NCI-H2171 (cell line): ENCODE measurements around the gene NEURL1.
A peak's percentile ranks its signal among the peaks of the same experiment; 100 is the strongest.

Experiments
- DNase-seq: peaks from one replicate; lab custom pipeline; 2025; lab: John Stamatoyannopoulos, UW

NEURL1 gene

DNA sequence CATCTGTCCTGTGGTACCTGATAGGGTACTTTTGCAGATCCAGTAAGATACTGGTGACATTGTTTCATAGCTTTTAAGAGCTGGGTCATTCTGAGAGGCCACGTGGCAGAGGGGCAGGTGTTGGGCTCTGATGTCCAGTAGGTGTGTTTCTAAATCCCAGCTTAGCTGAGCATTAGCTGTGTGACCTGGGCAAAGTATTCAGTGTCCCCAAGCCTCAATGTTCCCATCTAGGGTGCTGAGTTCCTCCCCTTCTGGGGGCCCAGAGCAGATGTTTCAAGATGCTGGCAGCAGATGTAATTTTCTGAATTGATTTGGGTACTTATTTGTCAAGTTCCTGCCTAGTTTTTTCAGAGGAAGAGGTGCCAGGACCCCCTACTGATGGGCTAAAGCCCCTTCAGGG, 52.9 kb downstream of the NEURL1 start:
- no peak for DNase-seq

DNA sequence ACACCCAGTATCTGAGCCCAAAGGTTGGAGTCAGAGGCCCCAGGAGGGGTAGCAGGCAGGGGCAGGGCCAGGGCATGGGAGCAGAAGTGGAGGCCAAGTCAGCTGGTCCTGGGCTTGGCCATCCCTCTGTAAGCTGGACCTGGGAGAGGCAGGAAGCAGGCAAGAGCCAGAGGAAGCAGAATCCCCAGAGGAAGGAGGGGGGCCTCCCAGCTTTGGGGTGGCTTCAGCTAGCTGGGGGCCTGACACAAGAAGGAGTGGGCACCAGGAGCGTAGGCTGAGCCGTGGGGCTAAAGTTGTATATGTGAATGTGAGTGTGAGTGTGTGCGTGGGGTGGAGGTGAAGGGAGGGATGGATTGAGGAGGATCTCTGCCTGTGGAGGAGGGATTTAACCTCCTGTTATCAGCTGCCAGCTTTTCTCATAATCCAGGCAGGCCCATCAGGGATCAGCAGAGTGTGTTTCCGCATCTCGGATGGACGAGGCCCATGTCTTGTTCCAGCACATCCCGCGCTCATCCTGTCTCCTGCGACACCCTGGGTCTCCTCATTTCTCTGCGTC, 54.0 kb downstream of the NEURL1 start:
- DNase-seq = no peak

- DNase-seq = no peak
Observed at GRCh38 chr10:103548006-103548405, 54.5 kb downstream of the NEURL1 start.

DNA sequence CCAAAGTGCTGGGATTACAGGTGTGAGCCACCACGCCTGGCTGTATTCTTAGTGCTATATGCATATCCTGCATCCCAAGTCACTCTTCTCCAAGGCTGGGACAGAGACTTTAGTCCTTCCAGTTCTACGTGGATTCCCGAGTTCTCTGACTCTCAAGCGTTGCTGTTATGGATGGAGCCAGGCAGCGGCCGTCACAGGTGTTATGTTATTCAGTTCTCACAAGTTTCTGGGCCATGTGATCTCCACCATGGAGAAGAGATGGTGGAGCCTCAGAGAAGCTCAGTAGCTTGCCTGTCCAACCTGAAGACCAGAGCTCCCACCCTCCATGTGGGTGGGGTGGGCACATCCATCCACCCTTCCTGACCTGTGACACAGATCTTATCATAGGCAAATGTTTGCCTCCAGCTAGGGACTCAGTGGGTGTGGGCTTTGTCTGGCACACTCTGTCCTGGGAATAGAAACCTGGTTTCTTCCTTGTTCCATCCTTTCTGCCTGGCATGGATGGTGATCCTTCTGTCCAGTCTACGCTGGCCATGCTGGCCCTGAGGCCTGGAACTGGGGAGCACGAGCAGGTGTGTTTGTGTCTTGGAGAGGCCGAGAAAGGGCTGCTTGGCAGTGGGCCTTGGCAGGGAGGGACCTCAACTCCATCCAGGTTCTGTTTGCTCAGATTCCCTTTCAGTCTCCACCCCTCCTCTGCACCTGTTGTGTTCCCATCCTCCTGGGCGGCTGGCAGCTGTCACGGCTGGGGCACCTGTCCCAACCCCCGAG, 55.3 kb downstream of the NEURL1 start:
- DNase-seq = peak; percentile 74

GRCh38 chr10:103549349-103549685, 55.8 kb downstream of the NEURL1 start:
- no peak for DNase-seq

DNA sequence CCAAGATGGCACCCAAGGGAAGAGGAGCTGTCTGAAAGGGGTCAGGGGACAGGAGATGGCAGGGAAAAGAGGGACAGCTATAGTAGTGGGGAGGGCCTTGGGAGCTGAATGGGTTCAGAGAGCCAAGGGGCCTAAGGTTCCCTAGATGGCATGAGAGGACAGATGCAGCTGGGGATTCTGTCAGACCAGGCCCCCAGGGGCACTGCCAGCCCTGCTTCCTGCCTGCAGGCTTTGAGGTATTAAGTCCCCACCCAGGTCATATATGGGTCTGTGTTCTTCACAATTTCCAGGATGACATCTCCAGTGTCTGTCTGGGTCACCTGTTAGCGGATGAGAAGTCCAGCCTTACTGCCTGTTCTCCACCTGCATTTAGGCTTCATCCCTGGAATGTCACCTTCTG, 56.7 kb downstream of the NEURL1 start:
- DNase-seq = no peak

- no peak for DNase-seq
Observed at GRCh38 chr10:103551619-103552602, 58.4 kb downstream of the NEURL1 start.

GRCh38 chr10:103552856-103553742, 59.6 kb downstream of the NEURL1 start:
- no peak for DNase-seq

- no peak for DNase-seq
Observed at GRCh38 chr10:103553743-103554487, 60.4 kb downstream of the NEURL1 start.

DNA sequence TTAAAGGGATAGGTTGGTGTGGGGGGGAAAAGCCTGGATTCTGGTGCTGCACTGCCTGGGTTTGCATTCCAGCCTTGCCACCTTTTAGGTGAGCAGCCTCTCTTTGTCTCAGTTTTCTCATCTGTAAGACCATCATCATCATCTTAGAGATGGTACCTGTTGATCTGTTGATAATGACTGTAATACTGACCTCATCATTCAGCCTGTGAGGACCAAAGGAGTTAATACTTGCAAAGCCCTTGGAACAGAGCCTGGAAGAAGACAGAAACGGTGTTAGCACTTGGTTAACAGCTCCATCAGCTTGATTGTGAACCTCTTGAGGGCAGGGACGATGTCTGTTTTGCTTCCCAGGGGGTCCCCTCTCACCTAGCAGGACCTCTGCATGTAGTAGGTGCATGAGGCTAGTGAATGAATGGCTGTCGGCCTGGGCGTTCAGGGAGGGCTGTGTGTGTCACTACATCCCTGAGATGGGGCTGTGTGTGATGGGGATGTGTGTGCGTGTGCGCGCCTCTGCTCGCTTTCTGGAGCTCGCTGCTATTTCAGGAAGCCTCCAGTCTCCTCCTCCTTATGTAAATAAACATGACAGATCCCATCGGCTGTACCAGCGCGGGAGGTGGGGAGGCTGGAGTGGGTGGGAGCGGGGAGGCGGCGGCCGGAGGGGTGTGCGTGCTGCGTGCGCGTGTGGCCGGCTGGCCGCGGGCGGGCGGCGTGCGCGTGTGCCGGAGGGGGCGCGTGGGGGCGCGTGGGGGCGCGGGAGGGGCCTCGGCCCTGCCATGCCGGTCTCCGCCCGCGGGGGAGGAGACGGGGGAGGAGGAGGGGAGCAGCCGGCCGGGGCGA, 61.2 kb downstream of the NEURL1 start:
- DNase-seq = peak; percentile 55

- no peak for DNase-seq
Observed at GRCh38 chr10:103555325-103555649, 61.8 kb downstream of the NEURL1 start.

DNA sequence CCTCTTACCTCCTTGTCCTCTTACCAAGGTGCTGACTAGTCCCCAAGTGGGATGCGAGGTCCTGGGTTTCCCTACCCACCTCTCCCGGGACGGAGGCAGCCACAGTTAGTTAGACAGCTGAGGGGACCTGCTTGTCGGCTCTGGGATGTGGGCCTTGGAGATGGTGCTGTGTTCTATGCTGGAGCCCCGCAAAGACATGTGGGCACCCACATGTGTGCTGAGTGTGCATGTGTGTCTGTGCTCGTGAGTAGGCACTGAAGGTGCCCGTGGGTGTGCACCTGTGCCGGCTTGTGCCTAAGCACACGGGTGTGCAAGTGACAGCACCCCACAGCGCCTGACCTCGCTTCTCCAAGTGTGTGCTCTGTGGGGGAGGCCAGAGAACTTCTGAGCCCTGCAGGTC, 62.2 kb downstream of the NEURL1 start:
- DNase-seq = no peak

- no peak for DNase-seq
Observed at GRCh38 chr10:103556383-103557007, 63.0 kb downstream of the NEURL1 start.

GRCh38 chr10:103557455-103557854, 64.0 kb downstream of the NEURL1 start:
- no peak for DNase-seq

DNA sequence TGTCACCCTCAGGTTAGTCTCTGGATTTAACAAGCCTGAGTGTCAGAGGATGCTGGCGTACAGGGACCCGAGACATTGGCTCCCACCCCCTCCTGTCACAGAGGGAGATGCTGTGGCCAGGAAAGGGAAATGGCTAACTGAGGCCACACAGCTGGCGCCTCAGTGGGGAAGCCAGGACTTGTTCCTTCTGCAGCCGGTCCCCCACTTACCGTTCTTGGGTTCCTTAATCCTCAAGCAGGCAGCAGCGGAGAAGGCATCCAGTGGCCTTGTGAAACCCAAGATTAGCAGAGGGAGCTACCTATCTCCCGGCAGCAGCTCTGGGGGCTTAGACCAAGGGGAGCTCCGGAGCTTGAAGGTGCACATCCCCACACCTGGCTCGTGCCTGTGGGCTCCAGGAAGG, 65.4 kb downstream of the NEURL1 start:
- no peak for DNase-seq

- DNase-seq = no peak
Observed at GRCh38 chr10:103559776-103560175, 66.3 kb downstream of the NEURL1 start.

GRCh38 chr10:103560886-103561285, 67.4 kb downstream of the NEURL1 start:
- no peak for DNase-seq

DNA sequence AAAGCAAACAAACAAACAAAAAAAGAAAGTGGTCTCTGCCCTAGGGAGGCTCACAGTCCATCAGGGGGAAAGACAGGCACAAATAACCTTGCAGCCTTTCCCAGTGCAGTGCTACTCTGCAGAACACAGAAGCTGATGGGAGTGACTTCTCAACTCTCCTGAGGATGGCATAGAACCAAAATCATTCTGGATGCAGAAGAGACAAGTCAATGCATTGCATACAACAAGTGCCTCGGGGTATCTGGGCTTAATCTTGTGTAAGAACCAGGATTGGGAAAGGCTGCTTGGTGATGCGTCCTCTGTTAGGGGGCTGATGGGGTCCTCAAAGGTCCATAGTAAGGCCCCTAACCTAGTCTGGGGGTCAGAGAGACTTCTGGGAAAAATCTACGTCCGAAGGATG, 68.9 kb downstream of the NEURL1 start:
- DNase-seq = no peak

- DNase-seq = no peak
Observed at GRCh38 chr10:103563231-103564115, 70.0 kb downstream of the NEURL1 start.
